Activated T-cell treated with anti-CD3 and anti-CD28 coated beads for 48 hours (primary cell): ENCODE data around the gene HEXIM2.
"Not testable (repeated sequence)": the region's sequence is repeated elsewhere in the genome, so short reads cannot be mapped to it uniquely, and the experiment has no call there.

Experiments used
- DNase-seq: peaks from one replicate; pipeline ENCODE4 v3.0.0-alpha.2; 2020; ENCODE audit warnings: low read depth

The HEXIM2 gene

GRCh38 chr17:45161288-45162024 lies at the start of gene HEXIM2:
Gene HEXIM2, plus strand, starts transcription at chr17:45161875. Its CDS starts 919 bp downstream, at chr17:45162794.
- peak; percentile 92 for DNase-seq

GRCh38 chr17:45112559-45113423 lies 48.9 kb upstream of the HEXIM2 start:
- DNase-seq: no peak

GRCh38 chr17:45113424-45113754 lies 48.3 kb upstream of the HEXIM2 start:
- DNase-seq: no peak

GRCh38 chr17:45114117-45114932 lies 47.4 kb upstream of the HEXIM2 start:
- no peak for DNase-seq

- no peak for DNase-seq
Observed at GRCh38 chr17:45115015-45115625, 46.6 kb upstream of the HEXIM2 start.

GRCh38 chr17:45115871-45116270 lies 45.8 kb upstream of the HEXIM2 start:
- DNase-seq: no peak

GRCh38 chr17:45116434-45117016 lies 45.1 kb upstream of the HEXIM2 start:
- DNase-seq: no peak

GRCh38 chr17:45117334-45117733 lies 44.3 kb upstream of the HEXIM2 start:
- DNase-seq: no peak

GRCh38 chr17:45117848-45118646 lies 43.6 kb upstream of the HEXIM2 start:
- no peak for DNase-seq

GRCh38 chr17:45118691-45119090 lies 43.0 kb upstream of the HEXIM2 start:
- no peak for DNase-seq

- DNase-seq: no peak
Observed at GRCh38 chr17:45119964-45120363, 41.7 kb upstream of the HEXIM2 start.

GRCh38 chr17:45120558-45120957 lies 41.1 kb upstream of the HEXIM2 start:
- DNase-seq: no peak

- DNase-seq: no peak
Observed at GRCh38 chr17:45121055-45121454, 40.6 kb upstream of the HEXIM2 start.

GRCh38 chr17:45123076-45123770 lies 38.5 kb upstream of the HEXIM2 start:
- no peak for DNase-seq

- DNase-seq: no peak
Observed at GRCh38 chr17:45123930-45124796, 37.5 kb upstream of the HEXIM2 start.

GRCh38 chr17:45124797-45125122 lies 36.9 kb upstream of the HEXIM2 start:
- not testable (repeated sequence) for DNase-seq

- no peak for DNase-seq
Observed at GRCh38 chr17:45125509-45125908, 36.2 kb upstream of the HEXIM2 start.

- DNase-seq: no peak
Observed at GRCh38 chr17:45127207-45127547, 34.5 kb upstream of the HEXIM2 start.

- no peak for DNase-seq
Observed at GRCh38 chr17:45127548-45128300, 34.0 kb upstream of the HEXIM2 start.
